Right renal pelvis (tissue), 4 donors: ENCODE data around the gene NFKB2. TPM values are rescaled to one million over a fixed set of nuclear protein-coding genes. Genes with fewer than 3 reads are reported as not detected.

Experiments
- DNase-seq, 4 donors: peaks; one replicate each; pipeline ENCODE4 v3.0.0-alpha.2; 2013; ENCODE audit warnings: low read depth in 4 of 4, low spot score in 3 of 4, missing footprints in 1 of 4
- polyA plus RNA-seq, 4 donors: library from polyadenylated mRNA; unstranded; fragments of 120-200 nt; gene quantifications; one replicate each; pipeline ENCODE4 v1.2.1, GENCODE V29; 2013; ENCODE audit not compliant: insufficient read length in 4 of 4

Gene NFKB2
- 10 to 100 TPM; 17.6 to 24.7 (median 18.7) TPM for polyA plus RNA-seq

- DNase-seq: peak in 3 of 4 donors; percentile 79 to 89 (median 82)
These were observed at the start of gene NFKB2 for GRCh38 chr10:102395400-102396316. TSS of gene NFKB2 (plus strand) at chr10:102395705. CDS start at chr10:102395960, 255 bp downstream.

GRCh38 chr10:102347236-102347828, 48.2 kb upstream of the NFKB2 start:
- DNase-seq: peak in 3 of 4 donors; percentile 18 to 26 (median 25)

- peak; percentile 34 to 50 (median 44) for DNase-seq
These were observed 43.3 kb upstream of the NFKB2 start for GRCh38 chr10:102352066-102352715.

- DNase-seq: no peak
These were observed 41.1 kb upstream of the NFKB2 start for GRCh38 chr10:102354451-102354850.

GRCh38 chr10:102358712-102359382, 36.7 kb upstream of the NFKB2 start:
- no peak for DNase-seq

GRCh38 chr10:102367441-102367840, 28.1 kb upstream of the NFKB2 start:
- no peak for DNase-seq

- no peak for DNase-seq
These were observed 27.4 kb upstream of the NFKB2 start for GRCh38 chr10:102368077-102368476.

GRCh38 chr10:102371295-102371694, 24.2 kb upstream of the NFKB2 start:
- no peak for DNase-seq

GRCh38 chr10:102375250-102375649, 20.3 kb upstream of the NFKB2 start:
- DNase-seq: no peak

- no peak for DNase-seq
These were observed 19.6 kb upstream of the NFKB2 start for GRCh38 chr10:102375867-102376266.

- DNase-seq: no peak
These were observed 18.6 kb upstream of the NFKB2 start for GRCh38 chr10:102376901-102377300.

- no peak for DNase-seq
These were observed 16.1 kb upstream of the NFKB2 start for GRCh38 chr10:102379383-102379782.

- DNase-seq: no peak
These were observed 13.5 kb upstream of the NFKB2 start for GRCh38 chr10:102381983-102382382.

GRCh38 chr10:102382871-102383270, 12.6 kb upstream of the NFKB2 start:
- DNase-seq: no peak

GRCh38 chr10:102384053-102384452, 11.5 kb upstream of the NFKB2 start:
- DNase-seq: no peak

GRCh38 chr10:102384606-102385429, 10.7 kb upstream of the NFKB2 start:
- DNase-seq: no peak

- DNase-seq: no peak
These were observed 5.6 kb upstream of the NFKB2 start for GRCh38 chr10:102389894-102390293.

GRCh38 chr10:102392306-102392705, 3.2 kb upstream of the NFKB2 start:
- no peak for DNase-seq

GRCh38 chr10:102393411-102394078, 2.0 kb upstream of the NFKB2 start:
- DNase-seq: no peak
